ENCODE data around the gene MT1X. TPM values are rescaled to one million over a fixed set of nuclear protein-coding genes. Genes with fewer than 3 reads are reported as not detected.

The MT1X gene
- total RNA-seq, 1 donor from 2014 or later = 19.6 TPM

DNA sequence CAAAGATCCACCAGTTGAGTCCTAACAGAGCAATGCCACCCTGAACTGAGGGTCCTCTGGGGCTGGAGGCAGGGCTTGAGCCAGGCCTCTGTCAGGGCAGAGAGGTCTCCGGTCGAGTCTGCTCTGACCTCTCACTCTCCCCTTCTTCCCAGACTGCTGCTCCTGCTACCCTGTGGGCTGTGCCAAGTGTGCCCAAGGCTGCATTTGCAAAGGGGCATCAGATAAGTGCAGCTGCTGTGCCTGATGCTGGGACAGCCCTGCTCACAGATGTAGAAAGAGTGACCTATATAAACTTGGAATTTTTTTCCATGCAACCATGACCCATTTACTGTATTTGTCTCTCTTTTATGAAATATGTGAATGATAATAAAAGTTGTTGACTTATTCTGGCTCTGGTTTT lies 33.0 kb upstream of the MT1X start:
- Histone ChIP-seq H3K4me3 (ENCODE audit: low read depth, low read length) (no peak overlapping the region), H3K36me3 (ENCODE audit: control insufficient read depth, insufficient read depth, low read length) (no peaks in the 10 kb centered on the region), H3K27me3 (ENCODE audit: control insufficient read depth, insufficient read depth, low read length) (peaks cover 43% of the 10 kb centered on the region)
- DNase-seq (ENCODE audit: low read depth) = no peak
- TF ChIP-seq, protein P1, sequence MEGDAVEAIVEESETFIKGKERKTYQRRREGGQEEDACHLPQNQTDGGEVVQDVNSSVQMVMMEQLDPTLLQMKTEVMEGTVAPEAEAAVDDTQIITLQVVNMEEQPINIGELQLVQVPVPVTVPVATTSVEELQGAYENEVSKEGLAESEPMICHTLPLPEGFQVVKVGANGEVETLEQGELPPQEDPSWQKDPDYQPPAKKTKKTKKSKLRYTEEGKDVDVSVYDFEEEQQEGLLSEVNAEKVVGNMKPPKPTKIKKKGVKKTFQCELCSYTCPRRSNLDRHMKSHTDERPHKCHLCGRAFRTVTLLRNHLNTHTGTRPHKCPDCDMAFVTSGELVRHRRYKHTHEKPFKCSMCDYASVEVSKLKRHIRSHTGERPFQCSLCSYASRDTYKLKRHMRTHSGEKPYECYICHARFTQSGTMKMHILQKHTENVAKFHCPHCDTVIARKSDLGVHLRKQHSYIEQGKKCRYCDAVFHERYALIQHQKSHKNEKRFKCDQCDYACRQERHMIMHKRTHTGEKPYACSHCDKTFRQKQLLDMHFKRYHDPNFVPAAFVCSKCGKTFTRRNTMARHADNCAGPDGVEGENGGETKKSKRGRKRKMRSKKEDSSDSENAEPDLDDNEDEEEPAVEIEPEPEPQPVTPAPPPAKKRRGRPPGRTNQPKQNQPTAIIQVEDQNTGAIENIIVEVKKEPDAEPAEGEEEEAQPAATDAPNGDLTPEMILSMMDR (IDR thresholded peaks at IDR 0.05; ENCODE audit: insufficient read depth, low read length, poor library complexity, severe bottlenecking) = no peak

DNA sequence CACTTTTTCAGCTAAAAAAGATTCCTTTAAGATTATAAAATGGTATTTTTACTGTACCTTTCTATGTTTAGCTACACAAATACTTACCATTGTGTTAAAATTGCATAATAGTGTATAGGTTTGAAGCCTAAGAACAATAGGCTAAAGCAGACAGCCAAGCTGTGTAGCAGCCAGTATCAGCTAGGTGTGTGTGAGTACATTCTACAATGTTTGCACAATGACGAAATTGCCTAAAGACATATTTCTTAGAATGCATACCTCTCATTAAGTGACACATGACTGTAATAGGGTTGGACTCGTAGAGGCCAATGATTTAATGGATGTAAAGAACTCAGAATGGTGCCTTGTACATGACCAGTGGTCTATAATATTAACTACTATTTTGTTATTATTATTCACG lies 32.5 kb upstream of the MT1X start:
- H3K27me3 ChIP-seq (ENCODE audit: control insufficient read depth, insufficient read depth, low read length) = peaks cover 43% of the 10 kb centered on the region
- TF ChIP-seq, protein P1 (IDR thresholded peaks at IDR 0.05; ENCODE audit: insufficient read depth, low read length, poor library complexity, severe bottlenecking) = no peak
- H3K4me3 ChIP-seq (ENCODE audit: low read depth, low read length) = no peak overlapping the region
- no peak for DNase-seq (ENCODE audit: low read depth)
- no peaks in the 10 kb centered on the region for H3K36me3 ChIP-seq (ENCODE audit: control insufficient read depth, insufficient read depth, low read length)

DNA sequence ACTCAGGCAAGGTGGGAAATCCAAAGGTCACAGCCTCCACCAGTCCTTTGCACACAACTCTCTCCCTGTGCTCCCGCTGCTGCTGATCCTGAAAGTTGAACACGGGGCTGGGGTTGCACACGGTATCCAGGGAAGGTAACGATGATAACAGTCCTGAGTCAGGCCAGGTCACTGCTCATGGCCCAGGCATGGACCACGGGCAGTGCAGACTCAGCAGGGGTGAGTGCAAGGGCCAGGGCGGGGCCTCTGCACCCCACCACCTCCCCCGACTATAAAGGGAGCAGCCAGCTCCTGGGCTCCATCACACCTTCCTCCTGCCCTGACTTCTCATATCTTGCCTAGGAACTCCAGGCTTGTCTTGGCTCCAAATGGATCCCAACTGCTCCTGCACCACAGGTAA lies 30.7 kb upstream of the MT1X start, which contains the start of gene MT1B:
Gene MT1B (plus strand): TSS at position 301 of the 400 bp plus-strand sequence. CDS start 68 bp downstream, at position 369.
- Histone ChIP-seq H3K4me3 (ENCODE audit: low read depth, low read length) (no peak within 1 kb of the TSS), H3K27me3 (ENCODE audit: control insufficient read depth, insufficient read depth, low read length) (peaks cover 37% of the 10 kb centered on the region), H3K36me3 (ENCODE audit: control insufficient read depth, insufficient read depth, low read length) (no peaks in the 10 kb centered on the region)
- no peak for DNase-seq (ENCODE audit: low read depth)
- TF ChIP-seq, protein P1 (IDR thresholded peaks at IDR 0.05; ENCODE audit: insufficient read depth, low read length, poor library complexity, severe bottlenecking) = no peak

DNA sequence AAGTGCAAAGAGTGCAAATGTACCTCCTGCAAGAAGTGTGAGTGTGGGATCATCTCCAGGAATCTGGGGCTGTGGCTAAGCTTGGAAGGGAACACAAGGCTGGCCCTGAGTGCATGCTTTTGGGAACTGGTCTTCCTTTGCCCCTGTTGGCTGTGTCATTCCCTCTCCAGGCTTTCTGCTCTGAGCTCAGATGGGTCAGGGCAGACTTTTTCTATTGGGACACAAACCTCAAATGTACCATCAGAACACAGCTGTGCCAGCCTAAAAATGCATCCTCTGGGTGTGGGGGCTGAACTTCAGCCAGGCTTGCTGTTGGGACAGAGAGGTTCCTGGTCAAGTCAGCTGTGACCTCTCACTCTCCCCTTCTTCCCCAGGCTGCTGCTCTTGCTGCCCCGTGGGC lies 29.7 kb upstream of the MT1X start:
- DNase-seq (ENCODE audit: low read depth) = no peak
- Histone ChIP-seq H3K27me3 (ENCODE audit: control insufficient read depth, insufficient read depth, low read length) (peaks cover 31% of the 10 kb centered on the region), H3K36me3 (ENCODE audit: control insufficient read depth, insufficient read depth, low read length) (no peaks in the 10 kb centered on the region), H3K4me3 (ENCODE audit: low read depth, low read length) (no peak overlapping the region)
- TF ChIP-seq, protein P1 (IDR thresholded peaks at IDR 0.05; ENCODE audit: insufficient read depth, low read length, poor library complexity, severe bottlenecking) = no peak

DNA sequence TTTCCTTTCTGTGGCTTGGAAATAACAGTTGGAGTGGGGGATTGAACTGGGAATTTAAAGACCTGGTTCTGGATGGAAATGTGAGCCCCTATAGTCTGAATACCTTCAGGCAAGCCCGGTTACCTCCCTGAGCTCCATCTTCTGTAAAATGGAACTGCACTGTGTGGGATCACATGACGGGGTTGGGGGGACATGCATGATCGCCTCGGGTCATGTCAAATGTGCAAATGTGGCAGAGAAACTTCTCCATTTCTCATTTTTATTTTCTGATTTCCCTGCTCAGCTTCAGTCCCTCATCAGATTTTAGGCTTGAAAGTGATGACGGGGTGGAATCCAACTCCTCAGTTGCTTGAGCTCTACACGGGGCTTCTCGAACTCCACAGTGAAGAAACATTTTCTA lies 29.1 kb upstream of the MT1X start:
- DNase-seq (ENCODE audit: low read depth) = no peak
- Histone ChIP-seq H3K27me3 (ENCODE audit: control insufficient read depth, insufficient read depth, low read length) (peaks cover 24% of the 10 kb centered on the region), H3K36me3 (ENCODE audit: control insufficient read depth, insufficient read depth, low read length) (no peaks in the 10 kb centered on the region), H3K4me3 (ENCODE audit: low read depth, low read length) (no peak overlapping the region)
- TF ChIP-seq, protein P1 (IDR thresholded peaks at IDR 0.05; ENCODE audit: insufficient read depth, low read length, poor library complexity, severe bottlenecking) = no peak

DNA sequence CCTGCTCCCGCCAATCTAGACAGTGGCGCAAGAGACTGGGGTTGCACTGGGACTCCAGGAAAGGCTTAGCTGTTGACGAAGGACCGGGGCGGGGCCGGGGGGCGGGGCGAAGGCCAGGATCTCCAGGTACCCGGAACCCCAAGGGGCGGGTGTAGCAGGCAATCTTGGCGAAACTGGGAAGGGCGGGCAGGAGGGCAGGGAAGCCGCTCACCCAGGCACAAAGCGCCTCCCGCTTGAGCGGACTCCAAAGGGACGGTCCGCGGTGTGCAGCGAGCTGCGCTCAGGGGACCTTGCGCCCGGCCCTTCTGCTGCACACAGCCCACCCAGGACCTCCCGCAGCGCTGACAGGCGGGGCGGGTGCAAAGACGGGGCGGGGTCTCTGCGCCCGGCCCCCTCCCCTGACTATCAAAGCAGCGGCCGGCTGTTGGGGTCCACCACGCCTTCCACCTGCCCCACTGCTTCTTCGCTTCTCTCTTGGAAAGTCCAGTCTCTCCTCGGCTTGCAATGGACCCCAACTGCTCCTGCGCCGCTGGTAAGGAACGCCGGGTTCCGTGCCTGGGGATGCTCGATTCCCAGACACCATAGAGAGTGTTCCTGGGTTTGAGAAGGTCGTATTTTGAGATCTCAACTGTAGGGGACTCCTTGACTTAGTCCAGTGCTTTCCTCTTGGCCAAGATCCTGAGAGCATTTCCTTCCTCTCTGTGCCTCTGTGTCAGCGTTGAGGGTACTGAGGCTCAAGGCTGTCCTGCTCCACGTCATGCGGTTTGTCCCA lies 24.5 kb upstream of the MT1X start, which contains the start of gene MT1F:
Gene MT1F (plus strand): TSS at position 405 of the 772 bp plus-strand sequence. CDS start 100 bp downstream, at position 505.
- Histone ChIP-seq H3K36me3 (ENCODE audit: control insufficient read depth, insufficient read depth, low read length) (no peaks in the 10 kb centered on the region), H3K27me3 (ENCODE audit: control insufficient read depth, insufficient read depth, low read length) (peaks cover 7% of the 10 kb centered on the region), H3K4me3 (ENCODE audit: low read depth, low read length) (peak within 1 kb of the TSS; percentile 63)
- peak; percentile 18 for DNase-seq (ENCODE audit: low read depth)
- TF ChIP-seq, protein P1 (IDR thresholded peaks at IDR 0.05; ENCODE audit: insufficient read depth, low read length, poor library complexity, severe bottlenecking) = no peak
